Neural progenitor cell (in vitro differentiated cells): ENCODE results near the gene SEPHS1. TPM values are rescaled to one million over a fixed set of nuclear protein-coding genes. Genes with fewer than 3 reads are reported as not detected.

Experiments
- DNase-seq: peaks from one replicate; pipeline ENCODE4 v3.0.0-alpha.2; 2016; ENCODE audit warnings: low spot score
- H2AFZ ChIP-seq: fragments of 200-600 bp; sonication (generic); replicated peaks from 2 replicates; pipeline ENCODE4 v1.6.1; 2016; ENCODE audit warnings: antibody characterized with exemption
- H3F3A ChIP-seq: fragments of 200-600 bp; sonication (generic); 2 replicates; pipeline ENCODE4 v1.6.1; 2016; ENCODE audit warnings: antibody characterized with exemption, low read depth
- H3K27ac ChIP-seq: fragments of 200-600 bp; sonication (generic); 2 replicates; pipeline ENCODE4 v1.5.1; 2016; ENCODE audit warnings: mild to moderate bottlenecking
- H3K27me3 ChIP-seq: fragments of 200-600 bp; sonication (generic); 2 replicates; pipeline ENCODE4 v1.6.1; 2016; ENCODE audit warnings: mild to moderate bottlenecking, moderate library complexity
- H3K36me3 ChIP-seq: fragments of 200-600 bp; sonication (generic); 2 replicates; pipeline ENCODE4 v1.5.1; 2016
- H3K4me1 ChIP-seq: fragments of 200-600 bp; sonication (generic); 2 replicates; pipeline ENCODE4 v1.6.1; 2016; ENCODE audit warnings: mixed run types
- H3K4me2 ChIP-seq: fragments of 200-600 bp; sonication (generic); 2 replicates; pipeline ENCODE4 v1.6.1; 2016
- H3K4me3 ChIP-seq: fragments of 200-600 bp; sonication (generic); 2 replicates; pipeline ENCODE4 v1.5.1; 2016
- H3K79me2 ChIP-seq: fragments of 200-600 bp; sonication (generic); 2 replicates; pipeline ENCODE4 v1.6.1; 2016; ENCODE audit warnings: low read depth
- H3K9ac ChIP-seq: fragments of 200-600 bp; sonication (generic); 2 replicates; pipeline ENCODE4 v1.6.1; 2016
- H3K9me3 ChIP-seq: fragments of 200-600 bp; sonication (generic); 2 replicates; pipeline ENCODE4 v1.5.1; 2016; ENCODE audit warnings: low read depth
- H4K20me1 ChIP-seq: fragments of 200-600 bp; sonication (generic); 2 replicates; pipeline ENCODE4 v1.6.1; 2016; ENCODE audit warnings: low read depth
- H3K27ac Mint-ChIP-seq: 3 replicates; pipeline ENCODE4 v1.8.0; 2021; ENCODE audit warnings: mixed read lengths
- H3K27me3 Mint-ChIP-seq: 2 replicates; pipeline ENCODE4 v1.8.0; 2022; ENCODE audit warnings: low read depth, mild to moderate bottlenecking, inconsistent platforms, moderate library complexity, mixed read lengths; ENCODE audit not compliant: insufficient read depth
- H3K36me3 Mint-ChIP-seq: 3 replicates; pipeline ENCODE4 v1.8.0; 2021; ENCODE audit warnings: mixed read lengths
- H3K4me1 Mint-ChIP-seq: 3 replicates; pipeline ENCODE4 v1.8.0; 2021; ENCODE audit warnings: mixed read lengths
- H3K4me3 Mint-ChIP-seq: 3 replicates; pipeline ENCODE4 v1.8.0; 2021; ENCODE audit warnings: mild to moderate bottlenecking, moderate library complexity, mixed read lengths
- H3K9me3 Mint-ChIP-seq: 3 replicates; pipeline ENCODE4 v1.8.0; 2020; ENCODE audit warnings: mixed read lengths
- EZH2 ChIP-seq: fragments of 200-600 bp; sonication (generic); IDR thresholded peaks from 2 replicates; pipeline ENCODE4 v1.6.1; 2017; ENCODE audit warnings: antibody characterized with exemption, mild to moderate bottlenecking, moderate library complexity
- EZH2phosphoT487 ChIP-seq: fragments of 200-600 bp; sonication (generic); IDR thresholded peaks from 2 replicates; pipeline ENCODE4 v1.6.1; 2017; ENCODE audit warnings: antibody characterized with exemption
- total RNA-seq: library from RNA; depleted of rRNA; stranded (reverse); fragments of >200 nt; gene quantifications from 2 replicates; pipeline ENCODE4 v1.2.3, GENCODE V29; 2015; ENCODE audit warnings: low replicate concordance
- TF ChIP-seq, protein P1 (sequence below): fragments of 200-600 bp; sonication (generic); IDR thresholded peaks from 2 replicates; pipeline ENCODE4 v1.5.1; 2017; ENCODE audit warnings: antibody characterized with exemption, mild to moderate bottlenecking

Gene SEPHS1
- total RNA-seq, 1 donor from 2014 or later = 94.9 TPM

GRCh38 chr10:13270877-13271551 is 77.1 kb downstream of the SEPHS1 start:
- H3K4me2 ChIP-seq = peak overlapping the region; percentile 22
- Mint-ChIP-seq H3K36me3 (no peaks in the 10 kb centered on the region), H3K4me3 (no peak overlapping the region), H3K27me3 (peaks cover 7% of the 10 kb centered on the region), H3K9me3 (peaks cover 2% of the 10 kb centered on the region), H3K4me1 (peaks cover 36% of the 10 kb centered on the region), H3K27ac (peak overlapping the region; percentile 92)
- H3K4me3 ChIP-seq = no peak overlapping the region
- no peaks in the 10 kb centered on the region for H4K20me1 ChIP-seq
- H3K79me2 ChIP-seq = no peaks in the 10 kb centered on the region
- DNase-seq = no peak
- no peaks in the 10 kb centered on the region for H3K36me3 ChIP-seq
- H3K9ac ChIP-seq = no peak overlapping the region
- H3K27me3 ChIP-seq = no peaks in the 10 kb centered on the region
- peaks cover 26% of the 10 kb centered on the region for H3F3A ChIP-seq
- H3K4me1 ChIP-seq = peaks cover 22% of the 10 kb centered on the region
- H3K27ac ChIP-seq = no peak overlapping the region
- TF ChIP-seq, protein P1, sequence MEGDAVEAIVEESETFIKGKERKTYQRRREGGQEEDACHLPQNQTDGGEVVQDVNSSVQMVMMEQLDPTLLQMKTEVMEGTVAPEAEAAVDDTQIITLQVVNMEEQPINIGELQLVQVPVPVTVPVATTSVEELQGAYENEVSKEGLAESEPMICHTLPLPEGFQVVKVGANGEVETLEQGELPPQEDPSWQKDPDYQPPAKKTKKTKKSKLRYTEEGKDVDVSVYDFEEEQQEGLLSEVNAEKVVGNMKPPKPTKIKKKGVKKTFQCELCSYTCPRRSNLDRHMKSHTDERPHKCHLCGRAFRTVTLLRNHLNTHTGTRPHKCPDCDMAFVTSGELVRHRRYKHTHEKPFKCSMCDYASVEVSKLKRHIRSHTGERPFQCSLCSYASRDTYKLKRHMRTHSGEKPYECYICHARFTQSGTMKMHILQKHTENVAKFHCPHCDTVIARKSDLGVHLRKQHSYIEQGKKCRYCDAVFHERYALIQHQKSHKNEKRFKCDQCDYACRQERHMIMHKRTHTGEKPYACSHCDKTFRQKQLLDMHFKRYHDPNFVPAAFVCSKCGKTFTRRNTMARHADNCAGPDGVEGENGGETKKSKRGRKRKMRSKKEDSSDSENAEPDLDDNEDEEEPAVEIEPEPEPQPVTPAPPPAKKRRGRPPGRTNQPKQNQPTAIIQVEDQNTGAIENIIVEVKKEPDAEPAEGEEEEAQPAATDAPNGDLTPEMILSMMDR = no peak
- TF ChIP-seq EZH2phosphoT487 (no peak), EZH2 (no peak)
- H2AFZ ChIP-seq = peak overlapping the region; percentile 63
- H3K9me3 ChIP-seq = no peaks in the 10 kb centered on the region

GRCh38 chr10:13268841-13269240 is 79.3 kb downstream of the SEPHS1 start:
- peaks cover 36% of the 10 kb centered on the region for H3K4me1 Mint-ChIP-seq
- DNase-seq = peak; percentile 62

GRCh38 chr10:13268310-13268709 is 79.8 kb downstream of the SEPHS1 start:
- Histone ChIP-seq H3K4me3 (no peak overlapping the region), H4K20me1 (no peaks in the 10 kb centered on the region), H3K36me3 (no peaks in the 10 kb centered on the region), H3K9me3 (no peaks in the 10 kb centered on the region), H2AFZ (no peak overlapping the region), H3K9ac (no peak overlapping the region), H3K27ac (peak overlapping the region; percentile 41), H3K4me2 (peak overlapping the region; percentile 24), H3K79me2 (no peaks in the 10 kb centered on the region), H3F3A (peaks cover 26% of the 10 kb centered on the region), H3K27me3 (no peaks in the 10 kb centered on the region), H3K4me1 (peaks cover 22% of the 10 kb centered on the region)
- Mint-ChIP-seq H3K4me1 (peaks cover 36% of the 10 kb centered on the region), H3K9me3 (no peaks in the 10 kb centered on the region), H3K36me3 (no peaks in the 10 kb centered on the region), H3K27me3 (peaks cover 2% of the 10 kb centered on the region), H3K4me3 (no peak overlapping the region), H3K27ac (peak overlapping the region; percentile 74)
- DNase-seq = no peak
- no peak for TF ChIP-seq EZH2
- no peak for TF ChIP-seq EZH2phosphoT487
- TF ChIP-seq, protein P1 = no peak

More at GRCh38 chr10:13268841-13269240, 79.3 kb downstream of the SEPHS1 start:
- H3K36me3 ChIP-seq = no peaks in the 10 kb centered on the region
- H3F3A ChIP-seq = peaks cover 26% of the 10 kb centered on the region
- H3K27ac Mint-ChIP-seq = peak overlapping the region; percentile 74
- H3K27me3 Mint-ChIP-seq = peaks cover 4% of the 10 kb centered on the region
- no peaks in the 10 kb centered on the region for H3K36me3 Mint-ChIP-seq
- TF ChIP-seq, protein P1 = no peak
- no peak for TF ChIP-seq EZH2
- no peak for TF ChIP-seq EZH2phosphoT487
- H3K4me3 Mint-ChIP-seq = no peak overlapping the region
- no peaks in the 10 kb centered on the region for H3K9me3 Mint-ChIP-seq
- H3K9ac ChIP-seq = no peak overlapping the region
- no peaks in the 10 kb centered on the region for H4K20me1 ChIP-seq
- H2AFZ ChIP-seq = no peak overlapping the region
- H3K27ac ChIP-seq = peak overlapping the region; percentile 41
- H3K4me2 ChIP-seq = peak overlapping the region; percentile 24
- H3K4me1 ChIP-seq = peaks cover 22% of the 10 kb centered on the region
- no peaks in the 10 kb centered on the region for H3K79me2 ChIP-seq
- no peaks in the 10 kb centered on the region for H3K27me3 ChIP-seq
- no peaks in the 10 kb centered on the region for H3K9me3 ChIP-seq
- H3K4me3 ChIP-seq = no peak overlapping the region

Other genes starting within 250 kb of the SEPHS1 start
- gene OPTN, start 248.1 kb downstream of the SEPHS1 start, total RNA-seq = 13.9 and 15.4 TPM in 2 replicates
- gene MCM10, start 186.7 kb downstream of the SEPHS1 start, total RNA-seq = 38.2 and 44.5 TPM in 2 replicates
- gene UCMA, start 113.9 kb downstream of the SEPHS1 start, total RNA-seq = not detected in 2 replicates
- gene PHYH, start 48.2 kb downstream of the SEPHS1 start, total RNA-seq = 14.6 and 22.2 TPM in 2 replicates
- gene BEND7, start 180.7 kb upstream of the SEPHS1 start, total RNA-seq = 7.5 and 9.1 TPM in 2 replicates
- gene PRPF18, start 238.7 kb upstream of the SEPHS1 start, total RNA-seq = 22.2 and 30.8 TPM in 2 replicates